ENCODE measurements around the gene FAM83B. TPM values are rescaled to one million over a fixed set of nuclear protein-coding genes. Genes with fewer than 3 reads are reported as not detected.
"Not testable (repeated sequence)": the region's sequence is repeated elsewhere in the genome, so short reads cannot be mapped to it uniquely, and the experiment has no call there.

Gene FAM83B
- 1 to 10 TPM in 1 of 4 donors, not detected in 3; 4.1 TPM for total RNA-seq

- Histone ChIP-seq H3K4me1 (peaks cover 0 to 10% (median 5%) of the 10 kb centered on the region in 3 donors), H3K36me3 (no peaks in the 10 kb centered on the region), H3K4me3 (peak within 1 kb of the TSS; percentile 4 to 40), H3K27me3 (peaks cover 37% of the 10 kb centered on the region), H3K27ac (no peak within 1 kb of the TSS), H3K9me3 (no peaks in the 10 kb centered on the region)
- no peak for ATAC-seq
- TF ChIP-seq CTCF (IDR thresholded peaks at IDR 0.05) (no peak), POLR2A (IDR thresholded peaks at IDR 0.05) (no peak), EP300 (IDR thresholded peaks at IDR 0.05) (no peak), POLR2AphosphoS5 (IDR thresholded peaks at IDR 0.05) (no peak)
- WGBS, 2 donors (ENCODE audit: low coverage in 1 of 2): 23 to 40% methylated on average over 2 to 4 of the region's 50 CpGs
Observed at GRCh38 chr6:54846243-54846856, at the start of gene FAM83B. TSS of gene FAM83B (plus strand) at chr6:54846771. CDS start at chr6:54870247, 23,476 bp downstream.

GRCh38 chr6:54796918-54797317, 49.7 kb upstream of the FAM83B start:
- not testable (repeated sequence) for H3K4me3 ChIP-seq, ATAC-seq, H3K27me3 ChIP-seq, H3K9me3 ChIP-seq, H3K27ac ChIP-seq, H3K36me3 ChIP-seq, H3K4me1 ChIP-seq

GRCh38 chr6:54800050-54800600, 46.4 kb upstream of the FAM83B start:
- Histone ChIP-seq H3K27me3 (no peaks in the 10 kb centered on the region), H3K27ac (no peak overlapping the region), H3K4me3 (no peak overlapping the region), H3K9me3 (no peaks in the 10 kb centered on the region), H3K36me3 (no peaks in the 10 kb centered on the region), H3K4me1 (no peaks in the 10 kb centered on the region)
- WGBS, 2 donors (ENCODE audit: low coverage in 1 of 2): 84 to 100% methylated on average over 2 to 4 of the region's 4 CpGs
- no peak for ATAC-seq
- no peak for TF ChIP-seq EP300 (IDR thresholded peaks at IDR 0.05)
- no peak for TF ChIP-seq POLR2A (IDR thresholded peaks at IDR 0.05)
- TF ChIP-seq CTCF (IDR thresholded peaks at IDR 0.05): no peak
- TF ChIP-seq POLR2AphosphoS5 (IDR thresholded peaks at IDR 0.05): no peak

GRCh38 chr6:54801244-54801643, 45.3 kb upstream of the FAM83B start:
- no peaks in the 10 kb centered on the region for H3K36me3 ChIP-seq
- H3K4me1 ChIP-seq: no peaks in the 10 kb centered on the region
- H3K27me3 ChIP-seq: no peaks in the 10 kb centered on the region
- ATAC-seq: no peak
- no peaks in the 10 kb centered on the region for H3K9me3 ChIP-seq
- no peak overlapping the region for H3K27ac ChIP-seq
- TF ChIP-seq CTCF (IDR thresholded peaks at IDR 0.05) (no peak), POLR2A (IDR thresholded peaks at IDR 0.05) (no peak), POLR2AphosphoS5 (IDR thresholded peaks at IDR 0.05) (no peak), EP300 (IDR thresholded peaks at IDR 0.05) (no peak)
- H3K4me3 ChIP-seq: no peak overlapping the region

- Histone ChIP-seq H3K27ac (no peak overlapping the region), H3K27me3 (no peaks in the 10 kb centered on the region), H3K4me3 (no peak overlapping the region), H3K36me3 (no peaks in the 10 kb centered on the region), H3K4me1 (no peaks in the 10 kb centered on the region), H3K9me3 (no peaks in the 10 kb centered on the region)
- ATAC-seq: no peak
- WGBS, 2 donors (ENCODE audit: low coverage in 1 of 2): 43 to 56% methylated on average over 1 of the region's 1 CpG
- TF ChIP-seq POLR2A (IDR thresholded peaks at IDR 0.05): no peak
- peak; percentile 49 for TF ChIP-seq POLR2AphosphoS5 (IDR thresholded peaks at IDR 0.05)
- TF ChIP-seq EP300 (IDR thresholded peaks at IDR 0.05): no peak
Observed at GRCh38 chr6:54801669-54802068, 44.9 kb upstream of the FAM83B start.
